WERI-Rb-1 (cell line): ENCODE data around the gene SPTB.

ENCODE experiments used
- DNase-seq: peaks from one replicate; pipeline ENCODE4 v3.0.0-alpha.2; 2020
- H3K27ac ChIP-seq: fragments of 250-450 bp; sonication (Bioruptor Pico); 2 replicates; pipeline ENCODE4 v1.5.1; 2020; ENCODE audit warnings: mild to moderate bottlenecking, moderate library complexity
- H3K27me3 ChIP-seq: fragments of 250-450 bp; sonication (Bioruptor Pico); 2 replicates; pipeline ENCODE4 v1.5.1; 2021; ENCODE audit warnings: mild to moderate bottlenecking, low read depth, moderate library complexity; ENCODE audit not compliant: insufficient read depth, severe bottlenecking
- H3K36me3 ChIP-seq: fragments of 250-450 bp; sonication (Bioruptor Pico); 2 replicates; pipeline ENCODE4 v1.5.1; 2020; ENCODE audit warnings: mild to moderate bottlenecking, moderate library complexity
- H3K4me3 ChIP-seq: 2 replicates; pipeline ENCODE4 v1.5.1; 2011; ENCODE audit warnings: low read depth, mild to moderate bottlenecking, control low read depth, low read length
- H3K9me3 ChIP-seq: fragments of 250-450 bp; sonication (Bioruptor Pico); 2 replicates; pipeline ENCODE4 v1.5.1; 2021; ENCODE audit warnings: mild to moderate bottlenecking, moderate library complexity; ENCODE audit not compliant: severe bottlenecking
- TF ChIP-seq, protein P1 (sequence below): IDR thresholded peaks from 2 replicates; pipeline ENCODE4 v1.5.1; 2011; ENCODE audit warnings: low read depth, mild to moderate bottlenecking, control low read depth, inconsistent platforms, low read length

Gene SPTB

DNA sequence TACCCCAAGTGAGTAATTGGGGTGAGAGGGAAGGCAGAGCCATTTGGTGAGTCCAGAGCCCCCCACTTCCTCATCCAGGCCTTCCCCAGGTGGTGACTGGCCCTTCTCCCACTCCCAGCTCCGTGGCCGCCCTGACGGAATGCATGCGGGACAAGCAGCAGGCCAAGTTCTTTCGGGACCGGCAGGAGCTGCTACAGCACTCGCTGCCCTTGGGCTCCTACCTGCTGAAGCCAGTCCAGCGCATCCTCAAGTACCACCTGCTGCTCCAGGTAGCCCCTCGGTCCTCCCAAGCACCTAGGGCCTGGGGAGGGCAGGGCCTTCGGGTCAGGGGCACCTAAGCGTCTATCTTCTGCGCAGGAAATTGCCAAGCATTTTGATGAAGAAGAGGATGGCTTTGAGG, 149.0 kb downstream of the SPTB start:
- H3K4me3 ChIP-seq = no peak overlapping the region
- DNase-seq = no peak
- no peak overlapping the region for H3K27ac ChIP-seq
- peaks cover 12% of the 10 kb centered on the region for H3K36me3 ChIP-seq
- H3K27me3 ChIP-seq = no peaks in the 10 kb centered on the region
- H3K9me3 ChIP-seq = no peaks in the 10 kb centered on the region
- TF ChIP-seq, protein P1, sequence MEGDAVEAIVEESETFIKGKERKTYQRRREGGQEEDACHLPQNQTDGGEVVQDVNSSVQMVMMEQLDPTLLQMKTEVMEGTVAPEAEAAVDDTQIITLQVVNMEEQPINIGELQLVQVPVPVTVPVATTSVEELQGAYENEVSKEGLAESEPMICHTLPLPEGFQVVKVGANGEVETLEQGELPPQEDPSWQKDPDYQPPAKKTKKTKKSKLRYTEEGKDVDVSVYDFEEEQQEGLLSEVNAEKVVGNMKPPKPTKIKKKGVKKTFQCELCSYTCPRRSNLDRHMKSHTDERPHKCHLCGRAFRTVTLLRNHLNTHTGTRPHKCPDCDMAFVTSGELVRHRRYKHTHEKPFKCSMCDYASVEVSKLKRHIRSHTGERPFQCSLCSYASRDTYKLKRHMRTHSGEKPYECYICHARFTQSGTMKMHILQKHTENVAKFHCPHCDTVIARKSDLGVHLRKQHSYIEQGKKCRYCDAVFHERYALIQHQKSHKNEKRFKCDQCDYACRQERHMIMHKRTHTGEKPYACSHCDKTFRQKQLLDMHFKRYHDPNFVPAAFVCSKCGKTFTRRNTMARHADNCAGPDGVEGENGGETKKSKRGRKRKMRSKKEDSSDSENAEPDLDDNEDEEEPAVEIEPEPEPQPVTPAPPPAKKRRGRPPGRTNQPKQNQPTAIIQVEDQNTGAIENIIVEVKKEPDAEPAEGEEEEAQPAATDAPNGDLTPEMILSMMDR = no peak

DNA sequence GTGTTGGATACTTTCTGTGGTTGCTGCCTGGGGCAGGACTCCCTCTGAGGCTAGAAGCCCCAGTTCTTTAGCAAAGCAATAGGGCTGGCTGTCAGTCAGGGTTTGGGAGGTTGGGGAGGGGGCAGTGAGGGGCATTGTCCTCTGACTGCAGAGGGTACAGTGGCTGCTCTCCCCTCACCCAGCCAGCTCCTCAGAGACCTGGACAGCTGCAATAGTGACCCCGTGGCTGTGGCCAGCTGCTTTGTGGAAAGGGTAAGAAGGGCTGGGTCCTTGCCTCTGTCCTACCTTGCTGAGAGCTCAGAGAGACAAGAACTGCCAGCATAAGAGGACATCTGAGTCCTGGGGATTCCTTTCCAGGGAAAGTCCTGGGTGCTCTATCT, 149.7 kb downstream of the SPTB start:
- TF ChIP-seq, protein P1 = no peak
- Histone ChIP-seq H3K9me3 (no peaks in the 10 kb centered on the region), H3K36me3 (peaks cover 12% of the 10 kb centered on the region), H3K27ac (no peak overlapping the region), H3K4me3 (no peak overlapping the region), H3K27me3 (no peaks in the 10 kb centered on the region)
- no peak for DNase-seq

DNA sequence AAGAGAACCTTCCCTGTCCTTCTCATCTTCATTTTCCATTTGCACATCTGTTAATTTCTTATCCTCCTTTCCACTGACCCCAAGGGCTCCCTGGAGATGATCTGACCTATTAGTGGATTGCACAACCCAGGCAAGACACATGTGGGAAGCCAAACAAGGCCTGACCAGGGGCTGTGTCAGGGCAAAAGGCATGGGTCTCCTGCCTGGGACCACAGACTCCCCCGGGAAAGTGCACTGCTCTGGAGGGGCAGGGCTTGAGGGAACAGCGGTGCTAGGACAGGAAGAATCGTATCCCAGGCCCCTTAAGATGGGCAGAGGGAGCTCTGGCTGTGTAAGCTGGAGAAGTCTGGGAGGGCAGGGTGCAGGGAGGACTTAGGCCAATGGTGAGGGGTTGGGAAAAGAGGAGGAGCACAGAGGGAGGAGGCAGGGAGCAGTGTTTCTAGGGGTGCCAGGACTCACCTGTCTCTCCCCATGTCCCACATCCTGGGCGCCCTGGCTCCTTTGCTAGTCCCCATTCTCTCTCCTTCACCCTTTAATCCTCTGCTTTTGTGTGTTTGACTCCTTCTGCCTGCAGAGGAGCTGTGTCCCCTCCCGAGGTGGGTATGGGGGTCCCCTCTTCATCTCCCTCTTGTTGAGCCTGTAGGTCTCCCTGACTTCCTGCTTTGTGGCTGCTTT, 150.2 kb downstream of the SPTB start:
- no peaks in the 10 kb centered on the region for H3K27me3 ChIP-seq
- no peak overlapping the region for H3K27ac ChIP-seq
- no peak for DNase-seq
- TF ChIP-seq, protein P1 = no peak
- no peaks in the 10 kb centered on the region for H3K9me3 ChIP-seq
- peaks cover 12% of the 10 kb centered on the region for H3K36me3 ChIP-seq
- H3K4me3 ChIP-seq = no peak overlapping the region

DNA sequence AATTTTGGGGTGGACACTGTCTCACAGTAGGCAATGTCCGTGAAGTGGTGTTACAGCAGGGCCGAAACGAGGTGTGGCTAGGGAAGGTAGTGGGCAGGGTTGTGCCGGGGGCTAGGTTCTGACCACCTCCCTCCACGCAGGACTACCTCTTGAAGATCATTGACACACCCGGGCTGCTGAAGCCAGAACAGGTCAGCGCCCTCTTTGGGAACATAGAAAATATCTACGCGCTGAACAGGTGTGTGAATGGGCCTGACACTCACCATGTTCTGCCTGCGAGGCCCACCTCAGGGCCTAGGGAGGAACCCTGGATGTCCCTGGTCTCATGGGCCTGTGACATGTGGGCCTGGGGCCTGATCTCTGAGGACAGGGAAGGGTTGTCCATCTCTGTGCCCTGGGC, 150.9 kb downstream of the SPTB start:
- H3K27ac ChIP-seq = no peak overlapping the region
- no peaks in the 10 kb centered on the region for H3K27me3 ChIP-seq
- peaks cover 12% of the 10 kb centered on the region for H3K36me3 ChIP-seq
- DNase-seq = no peak
- TF ChIP-seq, protein P1 = no peak
- H3K4me3 ChIP-seq = no peak overlapping the region
- no peaks in the 10 kb centered on the region for H3K9me3 ChIP-seq

DNA sequence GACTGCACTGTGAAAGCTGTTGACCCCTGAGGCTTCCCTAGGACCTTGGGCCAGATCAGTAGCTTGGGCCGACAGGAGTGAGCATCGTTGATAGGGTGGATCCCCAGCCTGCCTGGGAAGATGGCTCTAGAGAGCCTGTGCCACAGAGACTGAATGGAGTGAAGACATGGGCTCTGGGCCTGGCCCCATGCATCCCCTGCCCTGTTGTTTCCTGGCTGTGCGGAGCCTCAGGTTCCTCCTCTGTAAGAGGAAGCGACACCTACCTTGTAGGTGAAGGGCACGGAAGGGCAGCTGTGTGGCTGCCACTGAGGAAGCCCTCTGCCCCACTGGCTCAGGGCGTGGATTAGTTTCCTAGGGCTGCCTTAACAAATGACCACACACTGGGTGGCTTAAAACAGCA, 151.6 kb downstream of the SPTB start:
- Histone ChIP-seq H3K9me3 (no peaks in the 10 kb centered on the region), H3K27ac (no peak overlapping the region), H3K36me3 (peaks cover 12% of the 10 kb centered on the region), H3K4me3 (no peak overlapping the region), H3K27me3 (no peaks in the 10 kb centered on the region)
- TF ChIP-seq, protein P1 = no peak
- DNase-seq = no peak

DNA sequence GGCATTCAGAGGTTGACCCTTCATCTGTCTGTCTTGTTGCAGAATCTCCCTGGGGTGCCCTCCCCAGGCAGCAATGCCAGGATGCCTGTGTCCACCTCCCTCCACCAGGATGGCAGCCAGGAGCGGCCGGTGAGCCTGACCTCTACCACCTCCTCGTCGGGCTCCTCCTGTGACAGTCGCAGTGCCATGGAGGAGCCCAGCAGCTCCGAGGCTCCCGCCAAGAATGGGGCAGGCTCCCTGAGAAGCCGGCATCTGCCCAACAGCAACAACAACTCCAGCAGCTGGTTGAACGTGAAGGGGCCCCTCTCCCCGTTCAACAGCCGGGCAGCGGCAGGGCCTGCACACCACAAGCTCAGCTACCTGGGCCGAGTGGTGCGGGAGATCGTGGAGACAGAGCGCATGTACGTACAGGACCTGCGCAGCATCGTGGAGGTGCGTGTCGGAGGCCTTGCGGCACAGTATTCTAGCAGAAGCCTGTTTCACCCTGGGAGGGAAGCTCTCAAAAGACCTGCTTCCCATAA, 152.1 kb downstream of the SPTB start:
- TF ChIP-seq, protein P1 = no peak
- Histone ChIP-seq H3K4me3 (no peak overlapping the region), H3K27ac (no peak overlapping the region), H3K9me3 (no peaks in the 10 kb centered on the region), H3K27me3 (no peaks in the 10 kb centered on the region), H3K36me3 (peaks cover 12% of the 10 kb centered on the region)
- DNase-seq = no peak
